ENCODE data around the gene VPS39. TPM values are rescaled to one million over a fixed set of nuclear protein-coding genes. Genes with fewer than 3 reads are reported as not detected.

VPS39 gene
- total RNA-seq, 3 donors from 2014 or later (not counting 1 experiment from before 2014, with no cell fraction given), result 104 to 115 (median 112) TPM

DNA sequence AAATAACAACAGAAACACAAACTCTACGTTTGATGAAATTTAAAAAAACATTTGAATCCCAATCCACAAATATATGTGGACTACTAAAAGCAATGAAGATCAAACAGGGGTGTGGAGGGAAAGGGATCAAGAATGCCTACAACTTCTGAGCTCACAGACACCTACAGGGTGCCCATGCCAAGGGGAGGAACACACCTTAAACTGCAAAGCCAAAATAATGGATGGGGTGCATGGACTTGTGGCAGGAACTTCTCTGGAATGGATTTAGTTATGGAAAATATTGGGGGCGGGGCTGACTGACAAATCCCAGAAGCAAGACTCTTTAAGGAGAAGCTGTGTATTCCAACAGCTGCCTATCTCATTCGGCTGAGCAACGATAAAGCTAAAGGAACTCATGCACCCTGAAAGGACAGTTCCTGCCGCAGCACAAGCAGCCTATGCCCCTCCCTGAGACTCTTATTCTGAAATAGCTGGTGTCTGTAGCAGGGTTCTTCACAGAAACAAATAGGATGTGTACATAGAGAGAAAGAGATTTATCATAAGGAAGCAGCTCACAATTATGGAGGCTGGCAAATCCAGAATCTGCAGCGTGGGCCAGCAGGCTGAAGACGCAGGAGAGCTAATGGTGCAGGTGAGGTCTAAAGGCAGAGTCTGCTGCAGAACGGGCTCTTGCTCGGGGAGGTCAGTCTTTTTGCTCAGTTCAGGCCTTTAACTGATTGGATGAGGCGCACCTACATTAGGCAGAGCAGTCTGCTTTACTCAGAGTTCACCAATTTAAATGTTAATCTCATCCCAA is 89.3 kb downstream of the VPS39 start:
- Mint-ChIP-seq H3K36me3 (no peaks in the 10 kb centered on the region), H3K4me1 (no peaks in the 10 kb centered on the region), H3K27me3 (ENCODE audit: low read depth in 2 of 2) (peaks cover 9 to 23% of the 10 kb centered on the region in 2 donors), H3K27ac (no peak overlapping the region), H3K4me3 (no peak overlapping the region), H3K9me3 (no peaks in the 10 kb centered on the region)
- DNase-seq (no peak), ATAC-seq (no peak)
- H3K4me3 ChIP-seq (ENCODE audit: low read length), result no peak overlapping the region
- no peaks in the 10 kb centered on the region for H3K36me3 ChIP-seq (ENCODE audit: control insufficient read depth, insufficient read depth, low read length)
- no peaks in the 10 kb centered on the region for H3K4me1 ChIP-seq (ENCODE audit: control insufficient read depth, insufficient read depth, low read length)
- no peak overlapping the region for H3K27ac ChIP-seq (ENCODE audit: low read length)
- no peaks in the 10 kb centered on the region for H3K9me3 ChIP-seq (ENCODE audit: control insufficient read depth, insufficient read depth, low read length)
- intact Hi-C loops (cut with micrococcal nuclease), result no loop called here
- 74% methylated on average over 9 of the region's 10 CpGs for WGBS (ENCODE audit: insufficient coverage)
- TF ChIP-seq CTCF (IDR thresholded peaks at IDR 0.05), result no peak
- H3K27me3 ChIP-seq (ENCODE audit: control insufficient read depth, insufficient read depth, low read length), result no peaks in the 10 kb centered on the region

DNA sequence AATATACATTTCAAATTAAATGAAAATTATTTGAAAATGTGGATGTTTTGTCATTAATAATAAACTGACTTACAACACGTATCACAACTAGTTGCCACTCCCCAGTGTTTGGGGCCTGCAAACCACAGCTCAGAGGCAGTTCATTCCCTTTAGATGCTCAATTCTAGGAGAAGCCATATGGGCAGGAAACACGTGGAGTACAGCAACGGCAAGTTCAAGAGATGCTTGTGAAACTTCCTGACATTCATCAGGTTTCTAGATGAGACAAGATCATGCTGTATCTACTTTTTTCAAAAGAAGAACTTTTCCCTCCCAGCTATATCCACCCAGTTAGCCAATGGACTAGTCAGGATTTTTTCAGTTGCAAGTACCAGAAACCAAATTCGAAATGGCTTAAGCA is 96.2 kb downstream of the VPS39 start:
- Histone ChIP-seq H3K4me1 (ENCODE audit: control insufficient read depth, insufficient read depth, low read length) (no peaks in the 10 kb centered on the region), H3K27ac (ENCODE audit: low read length) (no peak overlapping the region), H3K27me3 (ENCODE audit: control insufficient read depth, insufficient read depth, low read length) (no peaks in the 10 kb centered on the region), H3K4me3 (ENCODE audit: low read length) (no peak overlapping the region), H3K36me3 (ENCODE audit: control insufficient read depth, insufficient read depth, low read length) (no peaks in the 10 kb centered on the region), H3K9me3 (ENCODE audit: control insufficient read depth, insufficient read depth, low read length) (no peaks in the 10 kb centered on the region)
- no peaks in the 10 kb centered on the region for H3K36me3 Mint-ChIP-seq
- no peak overlapping the region for H3K27ac Mint-ChIP-seq
- no peaks in the 10 kb centered on the region for H3K4me1 Mint-ChIP-seq
- no peak overlapping the region for H3K4me3 Mint-ChIP-seq
- H3K9me3 Mint-ChIP-seq, result no peaks in the 10 kb centered on the region
- WGBS (ENCODE audit: insufficient coverage), result 18% methylated on average over 4 of the region's 4 CpGs
- peaks cover 20 to 50% of the 10 kb centered on the region in 2 donors for H3K27me3 Mint-ChIP-seq (ENCODE audit: low read depth in 2 of 2)
- intact Hi-C loops (cut with micrococcal nuclease), result no loop called here
- ATAC-seq (no peak), DNase-seq (no peak)
- TF ChIP-seq CTCF (IDR thresholded peaks at IDR 0.05), result no peak

DNA sequence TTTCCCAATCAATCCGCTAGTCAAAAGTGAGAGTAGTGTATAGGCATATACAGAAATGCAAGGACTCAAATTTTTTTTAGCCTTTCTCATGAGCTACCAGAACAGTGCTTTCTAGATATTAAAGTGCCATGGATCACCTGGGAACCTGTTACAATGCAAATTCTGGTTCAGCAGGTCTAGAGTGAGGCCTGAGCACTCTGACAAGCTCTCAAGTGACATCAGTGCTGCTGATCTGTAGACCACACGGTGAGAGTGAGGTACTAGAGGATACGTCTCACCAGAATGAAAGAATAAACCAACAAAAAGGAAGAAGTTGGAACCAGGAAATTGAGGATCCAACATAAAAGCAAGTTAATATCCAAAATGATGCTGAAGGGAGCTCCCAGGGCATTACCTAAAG is 97.7 kb downstream of the VPS39 start:
- H3K4me1 Mint-ChIP-seq, result no peaks in the 10 kb centered on the region

More for the DNA sequence above, 97.7 kb downstream of the VPS39 start:
- Histone ChIP-seq H3K36me3 (ENCODE audit: control insufficient read depth, insufficient read depth, low read length) (no peaks in the 10 kb centered on the region), H3K4me1 (ENCODE audit: control insufficient read depth, insufficient read depth, low read length) (no peaks in the 10 kb centered on the region), H3K4me3 (ENCODE audit: low read length) (no peak overlapping the region), H3K9me3 (ENCODE audit: control insufficient read depth, insufficient read depth, low read length) (no peaks in the 10 kb centered on the region), H3K27me3 (ENCODE audit: control insufficient read depth, insufficient read depth, low read length) (no peaks in the 10 kb centered on the region), H3K27ac (ENCODE audit: low read length) (no peak overlapping the region)
- H3K9me3 Mint-ChIP-seq, result no peaks in the 10 kb centered on the region
- no peak for TF ChIP-seq CTCF (IDR thresholded peaks at IDR 0.05)
- no peak overlapping the region for H3K27ac Mint-ChIP-seq
- peaks cover 18 to 50% of the 10 kb centered on the region in 2 donors for H3K27me3 Mint-ChIP-seq (ENCODE audit: low read depth in 2 of 2)
- DNase-seq (no peak), ATAC-seq (no peak)
- 73% methylated on average over 3 of the region's 3 CpGs for WGBS (ENCODE audit: insufficient coverage)
- intact Hi-C loops (cut with micrococcal nuclease), result no loop called here
- no peaks in the 10 kb centered on the region for H3K36me3 Mint-ChIP-seq
- H3K4me3 Mint-ChIP-seq, result no peak overlapping the region
